H1 (cell line): ENCODE measurements around the gene LRP5. TPM values are rescaled to one million over a fixed set of nuclear protein-coding genes. Genes with fewer than 3 reads are reported as not detected.

Experiments
- CTCF ChIA-PET: fragments of 300-600 bp; sonication (Branson Sonifier 250); formaldehyde crosslinking; loops from one replicate; lab custom pipeline; 2021; ENCODE audit not compliant: partially characterized antibody; lab: Charles Lee
- POLR2A ChIA-PET: fragments of 300-600 bp; sonication (Branson Sonifier 250); formaldehyde crosslinking; loops from one replicate; lab custom pipeline; 2021; ENCODE audit warnings: inconsistent platforms; ENCODE audit not compliant: partially characterized antibody; lab: Charles Lee
- DNase-seq, 2 experiments: peaks; one replicate each; pipeline versions ENCODE4 v3.0.0 to v3.0.0-alpha.2; 2010 to 2022; ENCODE audit warnings: low spot score in 2 of 2, low read depth in 1 of 2, mixed read lengths in 1 of 2
- FAIRE-seq: peaks from 2 replicates; lab custom pipeline; 2011; peaks lifted over from hg19 to GRCh38; lab: Jason Lieb, UNC
- H2AFZ ChIP-seq: 2 replicates; pipeline ENCODE4 v1.8.1; 2012; ENCODE audit warnings: low read length, inconsistent platforms
- H2AK5ac ChIP-seq: 2 replicates; pipeline ENCODE4 v1.6.1; 2013; ENCODE audit warnings: low read depth, low read length
- H2BK120ac ChIP-seq: replicated peaks from 2 replicates; pipeline ENCODE3; 2013; ENCODE audit warnings: low read depth, low read length, inconsistent platforms
- H2BK12ac ChIP-seq: 2 replicates; pipeline ENCODE4 v1.6.1; 2013; ENCODE audit warnings: low read depth, low read length
- H2BK15ac ChIP-seq: 2 replicates; pipeline ENCODE4 v1.6.1; 2013; ENCODE audit warnings: low read length
- H2BK20ac ChIP-seq: 2 replicates; pipeline ENCODE4 v1.6.1; 2013; ENCODE audit warnings: low read length
- H2BK5ac ChIP-seq: 2 replicates; pipeline ENCODE4 v1.6.1; 2013; ENCODE audit warnings: low read depth, low read length
- H3K14ac ChIP-seq: 2 replicates; pipeline ENCODE4 v1.6.1; 2013; ENCODE audit warnings: inconsistent platforms; ENCODE audit not compliant: insufficient read length
- H3K18ac ChIP-seq: 2 replicates; pipeline ENCODE4 v1.6.1; 2013; ENCODE audit warnings: low read length; ENCODE audit errors: extremely low read depth
- H3K23ac ChIP-seq: 2 replicates; pipeline ENCODE4 v1.6.1; 2013; ENCODE audit warnings: inconsistent platforms; ENCODE audit not compliant: insufficient read length
- H3K23me2 ChIP-seq: 2 replicates; pipeline ENCODE4 v1.6.1; 2013; ENCODE audit warnings: low read depth, low read length
- H3K27ac ChIP-seq: 2 replicates; pipeline ENCODE4 v1.6.1; 2011; ENCODE audit warnings: low read depth, low read length, inconsistent platforms
- H3K27me3 ChIP-seq, 4 experiments: replicated peaks in 1 of 4; 1 replicate in 1 of 4; 2 replicates in 3 of 4; pipeline versions ENCODE4 v1.6.1 to v1.8.1; 2011 to 2013; ENCODE audit warnings: low read length in 3 of 4, mild to moderate bottlenecking in 3 of 4, inconsistent platforms in 2 of 4, mixed read lengths in 2 of 4, moderate library complexity in 1 of 4; ENCODE audit not compliant: control insufficient read depth in 3 of 4, insufficient read depth in 3 of 4; ENCODE audit errors: extremely low read depth in 1 of 4
- H3K36me3 ChIP-seq, 4 experiments: 2 replicates each; pipeline versions ENCODE4 v1.6.1 to v1.8.1; 2011 to 2013; ENCODE audit warnings: mild to moderate bottlenecking in 4 of 4, low read length in 3 of 4, moderate library complexity in 2 of 4, control low read depth in 1 of 4, inconsistent platforms in 1 of 4; ENCODE audit not compliant: insufficient read depth in 4 of 4, control insufficient read depth in 2 of 4
- H3K4ac ChIP-seq: replicated peaks from 2 replicates; pipeline ENCODE3; 2013; ENCODE audit warnings: low read length, low read depth, mixed read lengths, inconsistent platforms; ENCODE audit not compliant: insufficient read length
- H3K4me1 ChIP-seq, 4 experiments: replicated peaks in 1 of 4; 1 replicate in 1 of 4; 2 replicates in 3 of 4; pipeline versions ENCODE4 v1.6.1 to v1.8.1; 2011 to 2013; ENCODE audit warnings: low read length in 3 of 4, inconsistent platforms in 2 of 4, mixed read lengths in 1 of 4; ENCODE audit not compliant: insufficient read depth in 4 of 4, control insufficient read depth in 3 of 4
- H3K4me2 ChIP-seq, 2 experiments: 2 replicates each; pipeline versions ENCODE4 v1.6.1 to v1.8.1; 2011 to 2013; ENCODE audit warnings: low read depth in 2 of 2, low read length in 2 of 2, control low read depth in 1 of 2, inconsistent platforms in 1 of 2, mild to moderate bottlenecking in 1 of 2; ENCODE audit not compliant: insufficient read depth in 1 of 2
- H3K4me3 ChIP-seq, 4 experiments: fragments of 200-600, 300-600 bp in 1 of 4; sonication (generic), shearing (Covaris generic), sonication (Bioruptor Twin) in 1 of 4; 2 replicates each; pipeline versions ENCODE4 v1.5.1 to v1.8.1; 2011 to 2016; ENCODE audit warnings: low read length in 4 of 4, low read depth in 3 of 4, control low read depth in 2 of 4, inconsistent platforms in 2 of 4, mild to moderate bottlenecking in 2 of 4, mixed read lengths in 1 of 4, moderate library complexity in 1 of 4; ENCODE audit not compliant: insufficient read depth in 2 of 4; ENCODE audit errors: extremely low read depth in 1 of 4
- H3K56ac ChIP-seq: replicated peaks from 2 replicates; pipeline ENCODE3; 2013; ENCODE audit warnings: low read depth, mild to moderate bottlenecking, mixed read lengths, low read length, inconsistent platforms; ENCODE audit not compliant: insufficient read length
- H3K79me1 ChIP-seq: 2 replicates; pipeline ENCODE4 v1.6.1; 2013; ENCODE audit warnings: low read depth, low read length, control low read depth
- H3K79me2 ChIP-seq, 2 experiments: 2 replicates each; pipeline versions ENCODE4 v1.6.1 to v1.8.1; 2012 to 2013; ENCODE audit warnings: low read length in 2 of 2, mild to moderate bottlenecking in 2 of 2, inconsistent platforms in 1 of 2; ENCODE audit not compliant: insufficient read depth in 2 of 2, control insufficient read depth in 1 of 2
- H3K9ac ChIP-seq, 4 experiments: replicated peaks in 1 of 4; 1 replicate in 1 of 4; 2 replicates in 3 of 4; pipeline versions ENCODE4 v1.6.1 to v1.8.1; 2011 to 2013; ENCODE audit warnings: low read depth in 3 of 4, low read length in 3 of 4, control low read depth in 2 of 4, mild to moderate bottlenecking in 2 of 4, moderate library complexity in 2 of 4, inconsistent platforms in 1 of 4; ENCODE audit errors: extremely low read depth in 1 of 4
- H3K9me3 ChIP-seq, 2 experiments: 2 replicates each; pipeline versions ENCODE4 v1.6.1 to v1.8.1; 2012 to 2013; ENCODE audit warnings: mild to moderate bottlenecking in 2 of 2, moderate library complexity in 2 of 2, control low read depth in 1 of 2, inconsistent platforms in 1 of 2, low read depth in 1 of 2, low read length in 1 of 2, mixed read lengths in 1 of 2; ENCODE audit not compliant: insufficient read depth in 2 of 2
- H4K20me1 ChIP-seq, 2 experiments: replicated peaks in 1 of 2; 2 replicates each; pipeline versions ENCODE3 to v1.8.1; 2011 to 2013; ENCODE audit warnings: inconsistent platforms in 2 of 2, low read length in 2 of 2, mild to moderate bottlenecking in 1 of 2; ENCODE audit not compliant: insufficient read depth in 2 of 2, control insufficient read depth in 1 of 2
- H4K5ac ChIP-seq: 2 replicates; pipeline ENCODE4 v1.6.1; 2013; ENCODE audit warnings: low read length, low read depth, mixed read lengths, inconsistent platforms; ENCODE audit not compliant: insufficient read length
- H4K8ac ChIP-seq: 2 replicates; pipeline ENCODE4 v1.8.0; 2013; ENCODE audit warnings: mild to moderate bottlenecking, moderate library complexity, low read length, inconsistent platforms; ENCODE audit not compliant: insufficient read depth; ENCODE audit errors: extremely low read depth
- H4K91ac ChIP-seq: replicated peaks from 2 replicates; pipeline ENCODE3; 2013; ENCODE audit warnings: low read length, mixed read lengths, inconsistent platforms; ENCODE audit not compliant: insufficient read length
- ASH2L ChIP-seq: fragments of 200-600, 300-600 bp; sonication (generic); IDR thresholded peaks from one replicate; pipeline ENCODE4 v1.7.1; 2017; ENCODE audit warnings: low read length
- BRCA1 ChIP-seq: IDR thresholded peaks from 2 replicates; pipeline ENCODE4 v1.6.1; 2012; ENCODE audit warnings: low read depth, low read length, improper control_type of control experiment
- CHD2 ChIP-seq: IDR thresholded peaks from 2 replicates; pipeline ENCODE4 v1.6.1; 2012; ENCODE audit warnings: low read length, improper control_type of control experiment
- EGR1 ChIP-seq: IDR thresholded peaks from 2 replicates; pipeline ENCODE4 v1.6.1; 2011; ENCODE audit warnings: low read depth, low read length, borderline replicate concordance
- KDM5A ChIP-seq: fragments of 200-600 bp; IDR thresholded peaks from 2 replicates; pipeline ENCODE4 v1.7.1; 2012; ENCODE audit warnings: mild to moderate bottlenecking, low read length, inconsistent platforms, mixed read lengths
- RFX5 ChIP-seq: IDR thresholded peaks from 2 replicates; pipeline ENCODE4 v1.6.1; 2011; ENCODE audit warnings: low read depth, low read length, improper control_type of control experiment, borderline replicate concordance
- TAF1 ChIP-seq: IDR thresholded peaks from 2 replicates; pipeline ENCODE4 v1.6.1; 2011; ENCODE audit warnings: mild to moderate bottlenecking, low read depth, low read length
- TBP ChIP-seq: IDR thresholded peaks from 2 replicates; pipeline ENCODE4 v1.6.1; 2011; ENCODE audit warnings: low read depth, low read length, improper control_type of control experiment
- YY1 ChIP-seq: IDR thresholded peaks from 2 replicates; pipeline ENCODE4 v1.6.1; 2011; ENCODE audit warnings: low read depth, mild to moderate bottlenecking, low read length
- WGBS, 2 experiments: shearing (Covaris generic) in 1 of 2; methylation state at CpG; one replicate each; pipeline versions ENCODE4 v1.1.6 to v1.1.7; 2013 to 2015; ENCODE audit warnings: low lambda C conversion rate in 2 of 2, mixed read lengths in 2 of 2, inconsistent platforms in 1 of 2, low coverage in 1 of 2, missing lambda C conversion rate in 1 of 2; ENCODE audit not compliant: insufficient replicate concordance in 2 of 2, insufficient coverage in 1 of 2, insufficient read length in 1 of 2; ENCODE audit errors: extremely low coverage in 1 of 2, missing lambda C conversion rate in 1 of 2; 5-methylcytosine and 5-hydroxymethylcytosine counted together
- polyA plus RNA-seq, 7 experiments: library from polyadenylated mRNA; depleted of rRNA in 3 of 7; stranded (reverse) in 5 of 7; unstranded in 2 of 7; fragments of >200 nt in 5 of 7; fragments of 200-250 nt in 2 of 7; gene quantifications; 1 replicate in 5 of 7; 2 replicates in 1 of 7; 4 replicates in 1 of 7; pipeline versions ENCODE4 v1.2.1 to v1.2.3, GENCODE V29; 2011 to 2013; ENCODE audit warnings: missing spikeins in 2 of 7, mixed read lengths in 2 of 7
- total RNA-seq: library from RNA; stranded (reverse); fragmentation: NEBNext Ultra II Directional; extraction: Animal tissue kit (Norgen Biotek cat#: 25700); gene quantifications from 2 replicates; pipeline ENCODE4 v1.2.1, GENCODE V29; 2021
- TF ChIP-seq, protein P1 (sequence below): IDR thresholded peaks from 2 replicates; pipeline ENCODE4 v1.6.1; 2012; ENCODE audit warnings: low read length, inconsistent platforms
- TF ChIP-seq, protein P2 (sequence below), 3 experiments: IDR thresholded peaks; 1 replicate in 2 of 3; 2 replicates in 1 of 3; pipeline versions ENCODE4 v1.5.1 to v1.6.1; 2011; ENCODE audit warnings: low read length in 3 of 3, mild to moderate bottlenecking in 3 of 3, inconsistent platforms in 2 of 3, low read depth in 1 of 3, moderate library complexity in 1 of 3; ENCODE audit not compliant: insufficient read depth in 1 of 3; ENCODE audit errors: control extremely low read depth in 1 of 3

LRP5 gene
- total and polyA plus RNA-seq, 2 of the 8 experiments (the other 6 are each of a cell fraction or from before 2014, with no cell fraction given) = 19.0 to 38.9 TPM

DNA sequence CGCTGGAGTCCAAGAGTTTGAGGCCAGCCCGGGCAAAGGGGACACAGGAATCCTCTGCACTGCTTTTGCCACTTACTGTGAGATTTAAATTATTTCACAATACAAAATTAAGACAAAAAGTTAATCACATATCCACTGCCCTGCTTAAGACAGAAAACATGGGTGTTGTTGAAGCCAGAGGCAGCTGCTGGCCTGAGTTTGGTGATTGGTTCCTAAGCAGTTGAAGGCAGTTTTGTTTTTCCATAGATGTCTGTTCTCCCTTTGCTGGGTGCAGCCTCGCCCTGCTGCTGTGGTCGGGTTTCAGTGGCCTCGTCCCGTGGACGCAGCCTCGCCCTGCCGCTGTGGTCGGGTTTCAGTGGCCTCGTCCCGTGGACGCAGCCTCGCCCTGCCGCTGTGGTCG lies 77.9 kb downstream of the LRP5 start:
- H3K9ac ChIP-seq = no peak overlapping the region
- H3K9me3 ChIP-seq = peaks cover 6 to 12% of the 10 kb centered on the region in 2 experiments; a peak in 3 of 4 replicates
- H4K5ac ChIP-seq = no peak overlapping the region
- H2AFZ ChIP-seq = no peak overlapping the region
- no peak overlapping the region for H3K56ac ChIP-seq
- no peak overlapping the region for H2BK120ac ChIP-seq
- ChIA-PET POLR2A (no interaction called here), CTCF (no interaction called here)
- H3K4me1 ChIP-seq = no peaks in the 10 kb centered on the region
- H2BK20ac ChIP-seq = no peak overlapping the region
- peaks cover 3 to 7% of the 10 kb centered on the region in 2 experiments for H4K20me1 ChIP-seq
- no peak overlapping the region for H4K91ac ChIP-seq
- H3K4me3 ChIP-seq = no peak overlapping the region
- no peaks in the 10 kb centered on the region for H3K79me2 ChIP-seq
- H2AK5ac ChIP-seq = no peak overlapping the region
- no peak overlapping the region for H2BK12ac ChIP-seq
- 93% methylated on average over 11 of the region's 16 CpGs; no CpG with 5 or more reads in 1 of the 2 experiments for WGBS, 2 experiments
- H4K8ac ChIP-seq = no peak overlapping the region
- no peak overlapping the region for H3K23ac ChIP-seq
- H3K79me1 ChIP-seq = no peaks in the 10 kb centered on the region
- H3K4me2 ChIP-seq = no peak overlapping the region
- FAIRE-seq = no peak
- no peak overlapping the region for H3K4ac ChIP-seq
- H3K23me2 ChIP-seq = peaks cover 7% of the 10 kb centered on the region; the same call in 1 of the 2 replicates
- H3K27ac ChIP-seq = no peak overlapping the region
- H2BK15ac ChIP-seq = no peak overlapping the region
- DNase-seq = no peak
- H3K36me3 ChIP-seq = peaks cover 0 to 18% (median 16%) of the 10 kb centered on the region in 4 experiments; a peak in 7 of 8 replicates
- no peak overlapping the region for H3K14ac ChIP-seq
- no peaks in the 10 kb centered on the region for H3K27me3 ChIP-seq
- no peak overlapping the region for H2BK5ac ChIP-seq
- H3K18ac ChIP-seq = no peak overlapping the region
- TF ChIP-seq RFX5 (no peak), KDM5A (no peak), BRCA1 (no peak), YY1 (no peak), TAF1 (no peak), CHD2 (no peak), EGR1 (no peak; the same call in 1 of the 2 replicates), TBP (no peak), ASH2L (no peak)
- TF ChIP-seq, protein P1, sequence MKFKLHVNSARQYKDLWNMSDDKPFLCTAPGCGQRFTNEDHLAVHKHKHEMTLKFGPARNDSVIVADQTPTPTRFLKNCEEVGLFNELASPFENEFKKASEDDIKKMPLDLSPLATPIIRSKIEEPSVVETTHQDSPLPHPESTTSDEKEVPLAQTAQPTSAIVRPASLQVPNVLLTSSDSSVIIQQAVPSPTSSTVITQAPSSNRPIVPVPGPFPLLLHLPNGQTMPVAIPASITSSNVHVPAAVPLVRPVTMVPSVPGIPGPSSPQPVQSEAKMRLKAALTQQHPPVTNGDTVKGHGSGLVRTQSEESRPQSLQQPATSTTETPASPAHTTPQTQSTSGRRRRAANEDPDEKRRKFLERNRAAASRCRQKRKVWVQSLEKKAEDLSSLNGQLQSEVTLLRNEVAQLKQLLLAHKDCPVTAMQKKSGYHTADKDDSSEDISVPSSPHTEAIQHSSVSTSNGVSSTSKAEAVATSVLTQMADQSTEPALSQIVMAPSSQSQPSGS = no peak
- TF ChIP-seq, protein P2, sequence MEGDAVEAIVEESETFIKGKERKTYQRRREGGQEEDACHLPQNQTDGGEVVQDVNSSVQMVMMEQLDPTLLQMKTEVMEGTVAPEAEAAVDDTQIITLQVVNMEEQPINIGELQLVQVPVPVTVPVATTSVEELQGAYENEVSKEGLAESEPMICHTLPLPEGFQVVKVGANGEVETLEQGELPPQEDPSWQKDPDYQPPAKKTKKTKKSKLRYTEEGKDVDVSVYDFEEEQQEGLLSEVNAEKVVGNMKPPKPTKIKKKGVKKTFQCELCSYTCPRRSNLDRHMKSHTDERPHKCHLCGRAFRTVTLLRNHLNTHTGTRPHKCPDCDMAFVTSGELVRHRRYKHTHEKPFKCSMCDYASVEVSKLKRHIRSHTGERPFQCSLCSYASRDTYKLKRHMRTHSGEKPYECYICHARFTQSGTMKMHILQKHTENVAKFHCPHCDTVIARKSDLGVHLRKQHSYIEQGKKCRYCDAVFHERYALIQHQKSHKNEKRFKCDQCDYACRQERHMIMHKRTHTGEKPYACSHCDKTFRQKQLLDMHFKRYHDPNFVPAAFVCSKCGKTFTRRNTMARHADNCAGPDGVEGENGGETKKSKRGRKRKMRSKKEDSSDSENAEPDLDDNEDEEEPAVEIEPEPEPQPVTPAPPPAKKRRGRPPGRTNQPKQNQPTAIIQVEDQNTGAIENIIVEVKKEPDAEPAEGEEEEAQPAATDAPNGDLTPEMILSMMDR (IDR thresholded peaks at IDR 0.05; ENCODE audit: control extremely low read depth in 1 of 3, insufficient read depth in 1 of 3, low read depth in 1 of 3, low read length in 3 of 3) = no peak
